Measurements from ENCODE around the gene USP36. TPM values are rescaled to one million over a fixed set of nuclear protein-coding genes. Genes with fewer than 3 reads are reported as not detected.

USP36 gene
- total and polyA plus RNA-seq, 8 donors: 29.2 to 53.7 (median 45.0) TPM

DNA sequence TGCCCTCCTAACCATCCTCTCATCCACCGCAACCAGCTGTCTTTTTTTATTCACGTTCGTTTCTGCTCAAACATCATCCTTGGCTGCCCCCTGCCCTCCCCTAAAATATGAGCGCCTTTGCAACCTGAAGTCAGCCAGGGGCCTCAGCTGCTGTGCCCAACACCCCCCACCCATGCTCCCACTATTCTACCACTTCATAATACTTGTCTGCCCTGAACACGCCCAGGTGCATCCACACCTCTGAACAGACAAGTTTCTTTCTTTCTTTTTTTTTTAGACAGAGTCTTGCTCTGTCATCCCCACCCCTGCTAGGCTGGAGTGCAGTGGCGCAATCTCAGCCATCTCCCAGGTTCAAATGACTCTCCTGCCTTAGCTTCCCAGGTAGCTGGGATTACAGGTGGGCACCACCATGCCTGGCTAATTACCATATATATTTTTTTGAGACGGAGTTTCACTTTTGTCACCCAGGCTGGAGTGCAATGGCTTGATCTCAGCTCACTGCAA, 35.5 kb upstream of the USP36 start:
- no peaks in the 10 kb centered on the region for H3K9me3 ChIP-seq
- H3K27ac ChIP-seq: peak overlapping the region in 1 of 2 donors; percentile 68
- intact Hi-C loops (cut with DNase I): no loop called here
- peaks cover 19 to 57% of the 10 kb centered on the region in 2 donors for H3K4me1 ChIP-seq
- DNase-seq: no peak
- no peaks in the 10 kb centered on the region for H3K27me3 ChIP-seq
- H3K4me3 ChIP-seq: no peak overlapping the region
- TF ChIP-seq, protein P1, sequence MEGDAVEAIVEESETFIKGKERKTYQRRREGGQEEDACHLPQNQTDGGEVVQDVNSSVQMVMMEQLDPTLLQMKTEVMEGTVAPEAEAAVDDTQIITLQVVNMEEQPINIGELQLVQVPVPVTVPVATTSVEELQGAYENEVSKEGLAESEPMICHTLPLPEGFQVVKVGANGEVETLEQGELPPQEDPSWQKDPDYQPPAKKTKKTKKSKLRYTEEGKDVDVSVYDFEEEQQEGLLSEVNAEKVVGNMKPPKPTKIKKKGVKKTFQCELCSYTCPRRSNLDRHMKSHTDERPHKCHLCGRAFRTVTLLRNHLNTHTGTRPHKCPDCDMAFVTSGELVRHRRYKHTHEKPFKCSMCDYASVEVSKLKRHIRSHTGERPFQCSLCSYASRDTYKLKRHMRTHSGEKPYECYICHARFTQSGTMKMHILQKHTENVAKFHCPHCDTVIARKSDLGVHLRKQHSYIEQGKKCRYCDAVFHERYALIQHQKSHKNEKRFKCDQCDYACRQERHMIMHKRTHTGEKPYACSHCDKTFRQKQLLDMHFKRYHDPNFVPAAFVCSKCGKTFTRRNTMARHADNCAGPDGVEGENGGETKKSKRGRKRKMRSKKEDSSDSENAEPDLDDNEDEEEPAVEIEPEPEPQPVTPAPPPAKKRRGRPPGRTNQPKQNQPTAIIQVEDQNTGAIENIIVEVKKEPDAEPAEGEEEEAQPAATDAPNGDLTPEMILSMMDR (IDR thresholded peaks at IDR 0.05): no peak
- peaks cover 0 to 22% of the 10 kb centered on the region in 2 donors for H3K36me3 ChIP-seq
- ATAC-seq: no peak

DNA sequence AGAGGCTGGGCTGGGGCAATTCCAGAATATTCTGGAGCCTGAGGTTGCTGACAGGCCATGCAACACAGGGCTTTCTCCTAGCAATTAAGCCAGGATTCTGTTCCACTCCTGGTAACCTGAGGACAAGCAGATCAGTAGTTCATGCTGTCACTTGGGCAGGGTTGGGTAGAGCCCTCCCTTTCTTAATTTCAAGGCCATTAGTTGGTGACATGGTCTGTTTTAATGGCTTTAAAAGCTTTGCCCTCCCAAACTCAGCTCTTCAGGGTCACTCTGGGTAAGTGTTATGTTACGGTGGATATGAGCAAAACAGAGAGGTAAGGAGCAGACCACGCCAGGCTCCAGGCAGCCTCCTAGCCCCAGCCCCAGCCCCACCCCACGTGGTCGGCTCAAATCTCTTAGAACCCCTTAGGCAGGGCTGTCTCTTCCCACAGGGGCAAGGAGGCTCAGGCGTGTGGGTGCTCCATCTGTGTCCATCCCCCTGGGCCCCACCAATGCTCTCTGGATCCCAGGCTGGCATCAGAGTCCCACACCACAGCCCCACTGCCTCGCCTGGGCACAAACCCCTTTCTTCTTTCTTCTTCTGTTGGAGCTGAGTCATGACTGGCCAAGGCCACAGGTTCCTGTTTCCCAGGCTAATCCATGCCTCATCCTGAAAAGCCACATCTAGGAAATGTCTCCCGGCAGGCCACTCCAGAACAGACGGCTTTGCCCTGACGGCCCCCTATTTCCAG, 34.9 kb upstream of the USP36 start:
- DNase-seq (no peak), ATAC-seq (no peak)
- Histone ChIP-seq H3K9me3 (no peaks in the 10 kb centered on the region), H3K27me3 (no peaks in the 10 kb centered on the region), H3K36me3 (peaks cover 0 to 29% of the 10 kb centered on the region in 2 donors), H3K27ac (peak overlapping the region in 1 of 2 donors; percentile 68), H3K4me3 (no peak overlapping the region), H3K4me1 (peaks cover 19 to 52% of the 10 kb centered on the region in 2 donors)
- TF ChIP-seq, protein P1 (IDR thresholded peaks at IDR 0.05): no peak
- intact Hi-C loops (cut with DNase I): no loop called here

DNA sequence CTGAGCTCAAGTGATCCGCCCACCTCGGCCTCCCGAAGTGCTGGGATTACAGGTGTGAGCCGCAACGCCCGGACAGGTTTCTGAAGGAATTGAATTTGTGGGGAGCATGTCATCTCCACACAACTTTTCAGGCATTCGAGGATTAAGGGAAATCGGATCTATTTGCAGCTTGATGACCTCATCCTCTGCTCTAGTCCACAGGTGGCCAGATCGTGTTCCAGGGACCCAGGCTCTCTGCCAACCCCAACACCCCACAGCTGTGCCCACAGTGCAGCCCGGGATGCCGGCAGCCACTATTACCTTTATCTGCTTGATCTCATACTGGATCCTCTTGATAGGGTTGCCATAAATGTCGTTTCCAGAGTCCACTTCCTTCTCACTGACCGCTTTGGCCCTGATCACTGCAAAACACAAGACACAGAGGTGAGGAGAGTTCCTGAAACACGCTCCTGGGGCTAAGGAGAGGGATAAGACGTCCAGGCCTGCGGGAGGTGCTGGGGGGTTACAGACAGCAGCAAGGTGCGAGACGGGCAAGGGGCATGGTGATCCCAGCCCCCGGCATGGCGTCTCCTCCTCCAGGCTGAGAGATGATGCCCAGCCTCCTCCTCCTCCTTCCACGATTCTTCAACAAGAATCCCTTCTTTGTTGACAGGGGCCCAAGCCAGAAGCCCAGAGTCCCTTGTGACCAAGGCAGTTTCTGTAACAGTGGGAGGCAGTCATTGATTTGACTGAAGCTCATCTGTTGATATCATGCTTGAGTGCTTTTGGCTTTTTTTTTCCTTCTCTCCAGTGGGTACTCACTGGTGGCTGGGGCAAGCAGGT, 33.1 kb upstream of the USP36 start:
- no peak for ATAC-seq

DNA sequence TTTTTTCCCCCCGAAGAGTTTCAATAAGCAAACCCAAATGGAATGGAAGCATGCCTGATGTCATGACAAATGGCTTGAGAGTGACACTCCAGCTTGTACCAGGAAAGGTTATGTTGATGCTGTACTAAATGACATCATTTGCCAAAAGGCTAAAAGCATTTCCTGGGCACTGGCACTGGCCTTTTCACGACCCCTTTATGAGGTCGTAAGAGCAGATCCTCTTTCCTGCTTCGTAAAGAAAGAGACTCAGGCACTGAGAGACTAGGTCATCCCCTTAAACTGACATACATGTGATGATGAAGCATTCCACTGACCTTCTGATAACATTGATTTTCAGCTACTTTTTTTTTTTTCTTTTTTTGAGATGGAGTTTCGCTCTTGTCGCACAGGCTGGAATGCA, 31.9 kb upstream of the USP36 start:
- TF ChIP-seq, protein P1 (IDR thresholded peaks at IDR 0.05): no peak
- peaks cover 0 to 57% of the 10 kb centered on the region in 2 donors for H3K36me3 ChIP-seq
- peaks cover 4 to 43% of the 10 kb centered on the region in 2 donors for H3K4me1 ChIP-seq
- no peaks in the 10 kb centered on the region for H3K9me3 ChIP-seq
- no peaks in the 10 kb centered on the region for H3K27me3 ChIP-seq
- intact Hi-C loops (cut with DNase I): no loop called here
- ATAC-seq (no peak), DNase-seq (no peak)
- no peak overlapping the region for H3K4me3 ChIP-seq
- H3K27ac ChIP-seq: no peak overlapping the region

More for the DNA sequence above, 33.1 kb upstream of the USP36 start:
- Histone ChIP-seq H3K4me1 (peaks cover 6 to 35% of the 10 kb centered on the region in 2 donors), H3K4me3 (no peak overlapping the region), H3K9me3 (no peaks in the 10 kb centered on the region), H3K36me3 (peaks cover 0 to 47% of the 10 kb centered on the region in 2 donors), H3K27ac (no peak overlapping the region), H3K27me3 (no peaks in the 10 kb centered on the region)
- DNase-seq: no peak
- intact Hi-C loops (cut with DNase I): no loop called here
- TF ChIP-seq, protein P1 (IDR thresholded peaks at IDR 0.05): no peak

DNA sequence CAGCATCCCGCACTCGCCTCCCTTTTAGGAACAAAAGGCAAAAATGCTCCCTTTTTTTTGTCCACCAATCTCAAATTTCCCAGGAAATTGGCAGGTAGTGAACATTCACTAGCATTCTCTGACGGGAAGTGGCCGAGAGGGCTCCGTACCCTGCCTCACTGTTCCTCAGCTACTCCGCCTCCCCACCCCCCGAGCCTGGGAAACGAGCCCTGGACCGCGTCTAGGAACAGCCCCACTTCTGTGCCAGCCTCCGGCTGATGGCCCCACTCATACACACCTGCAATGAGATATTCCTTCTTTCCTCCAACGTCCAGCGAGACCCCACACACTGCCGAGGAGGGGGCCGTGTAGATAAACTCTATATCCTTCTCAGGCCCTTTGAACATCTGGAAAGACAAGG, 30.0 kb upstream of the USP36 start:
- intact Hi-C loops (cut with DNase I): no loop called here
- ATAC-seq (no peak), DNase-seq (no peak)
- H3K4me1 ChIP-seq: peaks cover 4 to 45% of the 10 kb centered on the region in 2 donors
- H3K27me3 ChIP-seq: no peaks in the 10 kb centered on the region
- TF ChIP-seq, protein P1 (IDR thresholded peaks at IDR 0.05): no peak
- H3K9me3 ChIP-seq: no peaks in the 10 kb centered on the region
- H3K4me3 ChIP-seq: no peak overlapping the region
- no peak overlapping the region for H3K27ac ChIP-seq
- peaks cover 0 to 57% of the 10 kb centered on the region in 2 donors for H3K36me3 ChIP-seq

All from left lung (tissue), 10 donors.